Measurements from ENCODE around the gene NEMP2.

NEMP2 gene

GRCh38 chr2:190571686-190572085 lies 37.2 kb upstream of the NEMP2 start:
- no peak overlapping the region for H3K4me3 ChIP-seq (replicated peaks in 1 of 2; ENCODE audit: low read depth in 2 of 2, low read length in 2 of 2)
- no peak for DNase-seq (ENCODE audit: low read depth in 2 of 2)
- no peak for TF ChIP-seq CTCF (IDR thresholded peaks at IDR 0.05; ENCODE audit: low read depth, low read length)

DNA sequence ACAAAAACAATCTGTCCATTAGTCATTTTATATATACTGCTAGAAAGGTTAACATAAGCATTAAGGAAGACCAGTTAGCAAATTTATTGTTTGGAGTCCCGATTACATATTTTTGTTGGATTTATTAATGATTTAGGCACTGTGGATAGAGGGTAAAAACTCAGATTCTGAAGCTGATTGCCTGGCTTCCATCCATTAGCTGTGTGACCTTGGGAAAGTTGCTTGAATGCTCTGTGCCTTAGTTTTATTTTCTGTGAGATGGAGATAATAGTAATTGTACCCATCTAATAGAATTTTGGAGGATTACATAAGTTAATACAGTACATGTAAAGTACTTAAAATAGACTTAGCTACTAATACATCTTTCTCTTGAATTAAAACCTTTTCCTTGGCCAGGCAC lies 36.3 kb upstream of the NEMP2 start:
- H3K4me3 ChIP-seq (replicated peaks in 1 of 2; ENCODE audit: low read depth in 2 of 2, low read length in 2 of 2), result no peak overlapping the region
- DNase-seq (ENCODE audit: low read depth in 2 of 2), result no peak
- TF ChIP-seq CTCF (IDR thresholded peaks at IDR 0.05; ENCODE audit: low read depth, low read length), result no peak

DNA sequence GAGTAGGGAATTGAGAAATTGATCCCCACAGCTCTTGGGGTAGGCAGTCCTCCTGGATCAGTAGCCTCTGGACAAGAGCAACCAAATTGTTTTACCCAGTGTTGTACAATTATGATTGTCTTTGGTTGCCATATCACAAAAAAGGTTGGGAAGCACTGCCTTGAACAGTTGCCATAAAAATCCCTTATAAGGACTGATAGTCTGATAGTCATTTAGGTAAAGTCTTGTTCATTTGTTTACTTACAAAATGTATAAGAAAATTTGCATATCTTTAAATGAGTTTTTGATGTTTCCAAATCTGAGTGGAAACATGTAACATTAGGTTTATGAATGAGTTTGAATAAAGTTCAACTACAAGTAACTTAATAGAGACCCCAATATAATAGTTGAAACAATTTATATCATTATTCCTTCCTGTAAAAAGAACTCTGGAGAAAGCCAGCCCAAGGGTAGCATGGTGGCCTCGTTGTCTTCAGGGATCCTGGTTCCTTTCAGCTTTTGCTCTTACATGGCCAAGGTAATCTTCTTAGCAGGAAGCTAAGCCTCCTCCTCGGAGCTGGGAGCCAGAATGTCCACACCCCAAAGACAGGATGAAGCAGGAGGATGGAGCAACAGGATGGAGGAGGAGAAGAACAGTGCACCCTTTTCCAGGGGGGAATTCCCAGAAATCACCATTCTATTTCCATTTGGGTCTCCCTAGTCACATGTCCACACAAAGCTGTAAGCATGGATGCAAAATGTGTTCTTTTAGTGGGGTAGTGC lies 35.7 kb upstream of the NEMP2 start:
- no peak for DNase-seq (ENCODE audit: low read depth in 2 of 2)
- TF ChIP-seq CTCF (IDR thresholded peaks at IDR 0.05; ENCODE audit: low read depth, low read length), result no peak
- H3K4me3 ChIP-seq (replicated peaks in 1 of 2; ENCODE audit: low read depth in 2 of 2, low read length in 2 of 2), result no peak overlapping the region

- no peak overlapping the region for H3K4me3 ChIP-seq (replicated peaks in 1 of 2; ENCODE audit: low read depth in 2 of 2, low read length in 2 of 2)
- no peak for DNase-seq (ENCODE audit: low read depth in 2 of 2)
- no peak for TF ChIP-seq CTCF (IDR thresholded peaks at IDR 0.05; ENCODE audit: low read depth, low read length)
These were observed 30.3 kb upstream of the NEMP2 start for GRCh38 chr2:190564838-190565237.

DNA sequence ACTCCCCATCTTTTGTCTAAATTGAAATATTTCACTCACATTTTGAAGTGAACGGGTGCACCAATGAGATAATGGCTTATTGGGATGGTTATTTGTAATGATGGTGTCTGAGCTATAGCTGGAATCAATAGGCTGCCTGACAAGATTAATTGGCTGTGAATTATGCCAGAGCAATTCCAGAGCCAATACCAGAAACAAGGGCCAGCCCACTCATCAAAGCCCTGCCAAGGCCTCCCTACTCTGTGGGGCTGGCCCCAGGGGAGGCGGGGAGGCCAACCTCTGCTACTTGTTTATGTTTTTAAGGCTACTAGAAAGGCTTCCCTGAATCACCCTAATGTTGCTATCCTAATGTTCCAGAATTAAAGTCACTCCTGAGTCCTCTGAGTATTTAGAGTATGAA lies 29.1 kb upstream of the NEMP2 start:
- no peak for DNase-seq (ENCODE audit: low read depth in 2 of 2)
- no peak for TF ChIP-seq CTCF (IDR thresholded peaks at IDR 0.05; ENCODE audit: low read depth, low read length)
- no peak overlapping the region for H3K4me3 ChIP-seq (replicated peaks in 1 of 2; ENCODE audit: low read depth in 2 of 2, low read length in 2 of 2)

GRCh38 chr2:190563109-190563508 lies 28.6 kb upstream of the NEMP2 start:
- DNase-seq (ENCODE audit: low read depth in 2 of 2), result no peak
- no peak for TF ChIP-seq CTCF (IDR thresholded peaks at IDR 0.05; ENCODE audit: low read depth, low read length)
- no peak overlapping the region for H3K4me3 ChIP-seq (replicated peaks in 1 of 2; ENCODE audit: low read depth in 2 of 2, low read length in 2 of 2)

- peak in 1 of 2 donors; percentile 24 for DNase-seq (ENCODE audit: low read depth in 2 of 2)
- H3K4me3 ChIP-seq (replicated peaks in 1 of 2; ENCODE audit: low read depth in 2 of 2, low read length in 2 of 2), result no peak overlapping the region
- no peak for TF ChIP-seq CTCF (IDR thresholded peaks at IDR 0.05; ENCODE audit: low read depth, low read length)
These were observed 27.6 kb upstream of the NEMP2 start for GRCh38 chr2:190562121-190562520.

Data from cardiac fibroblast (primary cell).